RWPE1 (cell line): ENCODE results near the gene IDUA.
"Not testable (repeated sequence)": the region's sequence is repeated elsewhere in the genome, so short reads cannot be mapped to it uniquely, and the experiment has no call there.

Source experiments
- CTCF ChIA-PET: fragments of 350-600 bp; sonication (Branson Sonifier 250); formaldehyde crosslinking; extraction: SDS; loops from one replicate; lab custom pipeline; 2021; lab: Yijun Ruan, JAX
- POLR2A ChIA-PET: fragments of 400-600 bp; formaldehyde crosslinking; extraction: SDS; loops from one replicate; lab custom pipeline; 2020; ENCODE audit warnings: antibody characterized with exemption; ENCODE audit not compliant: low non-redundant PET; lab: Yijun Ruan, JAX
- DNase-seq: peaks from one replicate; pipeline ENCODE4 v3.0.0; 2012; ENCODE audit warnings: low spot score
- H3K27ac ChIP-seq: fragments of 450-650 bp; 2 replicates; pipeline ENCODE4 v1.5.1; 2017
- CTCF ChIP-seq: fragments of 450-650 bp; conservative IDR thresholded peaks from 2 replicates; pipeline ENCODE4 v1.5.1; 2017; ENCODE audit warnings: low read depth, mild to moderate bottlenecking

IDUA gene

GRCh38 chr4:1053080-1053661 lies 66.3 kb downstream of the IDUA start:
- ChIA-PET CTCF (interaction anchor here (0.6 kb wide), 1 partner anchor 79 kb away, joined by 3 read pairs; no protein-coding TSS in a partner anchor), POLR2A (no interaction called here)
- H3K27ac ChIP-seq, result peak overlapping the region; percentile 56
- TF ChIP-seq CTCF, result no peak
- no peak for DNase-seq

GRCh38 chr4:1053891-1054290 lies 67.0 kb downstream of the IDUA start:
- DNase-seq, POLR2A ChIA-PET, H3K27ac ChIP-seq: not testable (repeated sequence)
- CTCF ChIA-PET, result interaction anchor here (0.6 kb wide), 1 partner anchor 78 kb away, joined by 3 read pairs; no protein-coding TSS in a partner anchor
